Myocyte (in vitro differentiated cells): ENCODE data around the gene CNGA2. TPM values are rescaled to one million over a fixed set of nuclear protein-coding genes. Genes with fewer than 3 reads are reported as not detected.

Source experiments
- total RNA-seq: library from RNA; depleted of rRNA; stranded (reverse); fragments of >200 nt; gene quantifications from 2 replicates; pipeline ENCODE4 v1.2.3, GENCODE V29; 2014

The CNGA2 gene
- total RNA-seq, 1 donor from 2014 or later: not detected

Other genes with a start within 250 kb of the CNGA2 start
- not detected in 2 replicates for gene PASD1, start 171.1 kb upstream of the CNGA2 start, total RNA-seq
- gene PRRG3, start 39.3 kb upstream of the CNGA2 start, total RNA-seq: not detected in 2 replicates
- gene FATE1, start 18.7 kb upstream of the CNGA2 start, total RNA-seq: not detected in 2 replicates
- gene MAGEA4, start 178.1 kb downstream of the CNGA2 start, total RNA-seq: not detected in 2 replicates
- 0.78 and 0.94 TPM in 2 replicates for gene GABRE, start 239.9 kb downstream of the CNGA2 start, total RNA-seq